Measurements from ENCODE around the gene HK1.

GRCh38 chr10:69417542-69417941 lies 139.2 kb downstream of the HK1 start:
- TF ChIP-seq, protein P1, sequence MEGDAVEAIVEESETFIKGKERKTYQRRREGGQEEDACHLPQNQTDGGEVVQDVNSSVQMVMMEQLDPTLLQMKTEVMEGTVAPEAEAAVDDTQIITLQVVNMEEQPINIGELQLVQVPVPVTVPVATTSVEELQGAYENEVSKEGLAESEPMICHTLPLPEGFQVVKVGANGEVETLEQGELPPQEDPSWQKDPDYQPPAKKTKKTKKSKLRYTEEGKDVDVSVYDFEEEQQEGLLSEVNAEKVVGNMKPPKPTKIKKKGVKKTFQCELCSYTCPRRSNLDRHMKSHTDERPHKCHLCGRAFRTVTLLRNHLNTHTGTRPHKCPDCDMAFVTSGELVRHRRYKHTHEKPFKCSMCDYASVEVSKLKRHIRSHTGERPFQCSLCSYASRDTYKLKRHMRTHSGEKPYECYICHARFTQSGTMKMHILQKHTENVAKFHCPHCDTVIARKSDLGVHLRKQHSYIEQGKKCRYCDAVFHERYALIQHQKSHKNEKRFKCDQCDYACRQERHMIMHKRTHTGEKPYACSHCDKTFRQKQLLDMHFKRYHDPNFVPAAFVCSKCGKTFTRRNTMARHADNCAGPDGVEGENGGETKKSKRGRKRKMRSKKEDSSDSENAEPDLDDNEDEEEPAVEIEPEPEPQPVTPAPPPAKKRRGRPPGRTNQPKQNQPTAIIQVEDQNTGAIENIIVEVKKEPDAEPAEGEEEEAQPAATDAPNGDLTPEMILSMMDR (conservative IDR thresholded peaks at IDR 0.05; ENCODE audit: low read depth, low read length), result no peak
- TF ChIP-seq POLR2A (IDR thresholded peaks at IDR 0.05; ENCODE audit: low read depth, low read length) (no peak), MXI1 (IDR thresholded peaks at IDR 0.05; ENCODE audit: borderline replicate concordance, low read depth, low read length) (no peak), FOS (IDR thresholded peaks at IDR 0.05; ENCODE audit: low read depth, low read length) (no peak), ELK1 (IDR thresholded peaks at IDR 0.05; ENCODE audit: borderline replicate concordance, low read depth, low read length) (no peak)
